CD14-positive monocyte (primary cell): ENCODE data around the gene TLCD5. TPM values are rescaled to one million over a fixed set of nuclear protein-coding genes. Genes with fewer than 3 reads are reported as not detected.

Experiments
- DNase-seq, 3 donors: peaks; one replicate each; pipeline ENCODE4 v3.0.0-alpha.2; 2011 to 2022
- H2AFZ ChIP-seq: 2 replicates; pipeline ENCODE4 v1.6.0; 2012; ENCODE audit warnings: mild to moderate bottlenecking, low read depth, low read length, inconsistent platforms; ENCODE audit not compliant: insufficient read depth, poor library complexity, severe bottlenecking
- H3K27ac ChIP-seq, 2 donors: 1 replicate in 1 of 2; 2 replicates in 1 of 2; pipeline ENCODE4 v1.5.1; 2012 to 2013; ENCODE audit warnings: low read length in 2 of 2, control low read depth in 1 of 2, inconsistent platforms in 1 of 2, low read depth in 1 of 2, mild to moderate bottlenecking in 1 of 2
- H3K27me3 ChIP-seq, 2 donors: one replicate each; pipeline versions ENCODE4 v1.6.0 to v1.6.1; 2011 to 2013; ENCODE audit warnings: low read length in 2 of 2; ENCODE audit not compliant: control insufficient read depth in 2 of 2, insufficient read depth in 2 of 2
- H3K36me3 ChIP-seq, 2 donors: replicated peaks in 1 of 2; 1 replicate in 1 of 2; 2 replicates in 1 of 2; pipeline versions ENCODE4 v1.5.1 to v1.6.1; 2012 to 2013; ENCODE audit warnings: low read length in 2 of 2, control low read depth in 1 of 2, inconsistent platforms in 1 of 2, mild to moderate bottlenecking in 1 of 2; ENCODE audit not compliant: insufficient read depth in 2 of 2, control insufficient read depth in 1 of 2
- H3K4me1 ChIP-seq, 2 donors: 1 replicate in 1 of 2; 2 replicates in 1 of 2; pipeline versions ENCODE4 v1.5.1 to v1.6.1; 2012 to 2013; ENCODE audit warnings: low read length in 2 of 2, control low read depth in 1 of 2, inconsistent platforms in 1 of 2, mild to moderate bottlenecking in 1 of 2, moderate library complexity in 1 of 2; ENCODE audit not compliant: insufficient read depth in 2 of 2, control insufficient read depth in 1 of 2
- H3K4me2 ChIP-seq: replicated peaks from 2 replicates; pipeline ENCODE3; 2012; ENCODE audit warnings: low read length, moderate library complexity, mild to moderate bottlenecking; ENCODE audit not compliant: poor library complexity, severe bottlenecking; ENCODE audit errors: extremely low read depth
- H3K4me3 ChIP-seq, 3 experiments: fragments of 200-600 bp in 1 of 3; sonication (generic) in 1 of 3; replicated peaks in 1 of 3; 1 replicate in 2 of 3; 2 replicates in 1 of 3; pipeline ENCODE4 v1.5.1; 2011 to 2013; ENCODE audit warnings: low read length in 3 of 3, mild to moderate bottlenecking in 3 of 3, control low read depth in 2 of 3, low read depth in 2 of 3, inconsistent platforms in 1 of 3, moderate library complexity in 1 of 3
- H3K79me2 ChIP-seq: 2 replicates; pipeline ENCODE4 v1.6.0; 2012; ENCODE audit warnings: mild to moderate bottlenecking, control low read depth, inconsistent platforms, low read length, moderate library complexity; ENCODE audit not compliant: insufficient read depth
- H3K9ac ChIP-seq: 2 replicates; pipeline ENCODE4 v1.6.0; 2017; ENCODE audit warnings: low read length, mild to moderate bottlenecking; ENCODE audit not compliant: insufficient read depth, poor library complexity, severe bottlenecking
- H3K9me3 ChIP-seq, 2 donors: replicated peaks in 1 of 2; 1 replicate in 1 of 2; 2 replicates in 1 of 2; pipeline versions ENCODE4 v1.5.1 to v1.6.1; 2012 to 2013; ENCODE audit warnings: low read length in 2 of 2, control low read depth in 1 of 2; ENCODE audit not compliant: control insufficient read depth in 1 of 2, insufficient read depth in 1 of 2
- H4K20me1 ChIP-seq: 2 replicates; pipeline ENCODE4 v1.6.0; 2012; ENCODE audit warnings: mild to moderate bottlenecking, low read length, control low read depth, moderate library complexity; ENCODE audit not compliant: insufficient read depth
- H3K27ac Mint-ChIP-seq, 7 donors: one replicate each; pipeline ENCODE4 v1.8.0; 2020; ENCODE audit warnings: mild to moderate bottlenecking in 7 of 7, mixed read lengths in 7 of 7, moderate library complexity in 6 of 7, inconsistent platforms in 2 of 7
- H3K27me3 Mint-ChIP-seq, 3 donors: one replicate each; pipeline ENCODE4 v1.8.0; 2021 to 2022; ENCODE audit warnings: low read depth in 3 of 3, mild to moderate bottlenecking in 3 of 3, mixed read lengths in 3 of 3, moderate library complexity in 3 of 3, inconsistent platforms in 1 of 3
- H3K36me3 Mint-ChIP-seq, 2 donors: one replicate each; pipeline ENCODE4 v1.8.0; 2020; ENCODE audit warnings: mixed read lengths in 2 of 2, inconsistent platforms in 1 of 2, mild to moderate bottlenecking in 1 of 2
- H3K4me1 Mint-ChIP-seq: one replicate; pipeline ENCODE4 v1.8.0; 2020; ENCODE audit warnings: mild to moderate bottlenecking, mixed read lengths
- H3K4me3 Mint-ChIP-seq, 2 donors: one replicate each; pipeline ENCODE4 v1.8.0; 2020; ENCODE audit warnings: mild to moderate bottlenecking in 2 of 2, mixed read lengths in 2 of 2, moderate library complexity in 1 of 2
- H3K9me3 Mint-ChIP-seq, 7 donors: one replicate each; pipeline ENCODE4 v1.8.0; 2020 to 2022; ENCODE audit warnings: mixed read lengths in 7 of 7, mild to moderate bottlenecking in 6 of 7, moderate library complexity in 6 of 7, inconsistent platforms in 2 of 7
- WGBS: methylation state at CpG from one replicate; pipeline ENCODE4 v1.1.5; 2013; ENCODE audit warnings: missing lambda C conversion rate; ENCODE audit not compliant: insufficient coverage; 5-methylcytosine and 5-hydroxymethylcytosine counted together
- intact Hi-C, 2 donors: fragments of 100-400 bp; cut with micrococcal nuclease; formaldehyde crosslinking; loops; one replicate each; pipeline versions ENCODE4 v1.15.0 to v1.15.1; 2023
- polyA plus RNA-seq, 3 donors: library from polyadenylated mRNA; depleted of rRNA in 1 of 3; unstranded in 2 of 3; stranded (reverse) in 1 of 3; fragments of 300-500 nt in 2 of 3; fragments of >200 nt in 1 of 3; fragmentation: Illumina TruSeq in 2 of 3; gene quantifications; 1 replicate in 2 of 3; 2 replicates in 1 of 3; pipeline ENCODE4 v1.2.3, GENCODE V29; 2012 to 2021
- TF ChIP-seq, protein P1 (sequence below): fragments of 200-600 bp; IDR thresholded peaks from one replicate; pipeline ENCODE4 v1.8.0; 2022; ENCODE audit warnings: antibody characterized with exemption, mild to moderate bottlenecking

Gene TLCD5
- polyA plus RNA-seq, 3 donors: not detected

DNA sequence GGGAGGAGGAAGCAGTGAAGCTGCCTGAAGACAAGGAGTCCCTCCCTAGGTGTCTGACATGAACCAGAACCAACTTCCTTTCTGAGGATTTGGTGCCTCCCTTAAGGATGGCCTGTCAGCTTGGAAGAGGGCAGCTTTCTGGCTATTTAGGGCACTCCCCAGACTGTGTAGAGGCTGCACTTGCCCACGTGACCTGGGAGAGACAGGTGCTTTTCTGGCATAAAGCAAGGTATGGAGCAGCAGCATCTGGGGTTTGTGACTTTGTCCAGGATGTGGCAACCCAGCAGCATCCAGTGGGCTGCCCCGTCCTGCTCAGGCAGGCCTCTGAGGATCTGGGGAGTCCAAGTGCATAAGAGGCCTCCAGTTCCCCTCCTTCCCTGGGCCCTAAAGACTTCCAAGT, 42.0 kb upstream of the TLCD5 start:
- DNase-seq: no peak
- H3K4me3 ChIP-seq: no peak overlapping the region
- H3K9ac ChIP-seq: no peak overlapping the region
- H3K36me3 ChIP-seq: no peaks in the 10 kb centered on the region
- H3K79me2 ChIP-seq: no peaks in the 10 kb centered on the region
- no peaks in the 10 kb centered on the region for H3K4me1 ChIP-seq
- Mint-ChIP-seq H3K27ac (no peak overlapping the region), H3K36me3 (no peaks in the 10 kb centered on the region), H3K27me3 (peaks cover 6 to 20% (median 12%) of the 10 kb centered on the region in 3 donors), H3K9me3 (no peaks in the 10 kb centered on the region), H3K4me1 (no peaks in the 10 kb centered on the region), H3K4me3 (no peak overlapping the region)
- WGBS: 69% methylated on average over 2 of the region's 2 CpGs
- intact Hi-C loops: no loop called here
- H3K4me2 ChIP-seq: no peak overlapping the region
- peaks cover 2 to 5% of the 10 kb centered on the region in 2 donors for H3K27me3 ChIP-seq
- H3K9me3 ChIP-seq: no peaks in the 10 kb centered on the region
- no peaks in the 10 kb centered on the region for H4K20me1 ChIP-seq
- TF ChIP-seq, protein P1, sequence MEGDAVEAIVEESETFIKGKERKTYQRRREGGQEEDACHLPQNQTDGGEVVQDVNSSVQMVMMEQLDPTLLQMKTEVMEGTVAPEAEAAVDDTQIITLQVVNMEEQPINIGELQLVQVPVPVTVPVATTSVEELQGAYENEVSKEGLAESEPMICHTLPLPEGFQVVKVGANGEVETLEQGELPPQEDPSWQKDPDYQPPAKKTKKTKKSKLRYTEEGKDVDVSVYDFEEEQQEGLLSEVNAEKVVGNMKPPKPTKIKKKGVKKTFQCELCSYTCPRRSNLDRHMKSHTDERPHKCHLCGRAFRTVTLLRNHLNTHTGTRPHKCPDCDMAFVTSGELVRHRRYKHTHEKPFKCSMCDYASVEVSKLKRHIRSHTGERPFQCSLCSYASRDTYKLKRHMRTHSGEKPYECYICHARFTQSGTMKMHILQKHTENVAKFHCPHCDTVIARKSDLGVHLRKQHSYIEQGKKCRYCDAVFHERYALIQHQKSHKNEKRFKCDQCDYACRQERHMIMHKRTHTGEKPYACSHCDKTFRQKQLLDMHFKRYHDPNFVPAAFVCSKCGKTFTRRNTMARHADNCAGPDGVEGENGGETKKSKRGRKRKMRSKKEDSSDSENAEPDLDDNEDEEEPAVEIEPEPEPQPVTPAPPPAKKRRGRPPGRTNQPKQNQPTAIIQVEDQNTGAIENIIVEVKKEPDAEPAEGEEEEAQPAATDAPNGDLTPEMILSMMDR: no peak
- H3K27ac ChIP-seq: no peak overlapping the region
- no peak overlapping the region for H2AFZ ChIP-seq

DNA sequence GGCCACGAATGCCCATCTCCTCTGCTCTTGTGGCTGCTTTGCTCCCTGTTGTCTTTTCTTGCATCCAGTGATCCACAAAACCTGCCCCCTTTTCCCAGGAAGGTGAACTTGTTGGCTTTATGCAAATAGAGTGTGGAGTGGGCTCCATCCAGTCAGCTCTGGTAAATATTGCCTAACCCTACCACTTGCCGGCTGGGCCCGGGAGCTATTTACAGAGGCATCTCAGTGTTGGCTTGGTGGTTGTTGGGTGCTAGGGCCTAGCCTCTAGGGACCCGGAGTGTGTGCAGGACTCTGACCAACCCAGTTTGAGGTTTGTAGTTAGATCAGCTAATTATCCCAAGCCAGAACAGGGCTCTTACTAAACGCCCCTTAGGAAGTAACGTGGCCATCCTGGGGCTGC, 40.8 kb upstream of the TLCD5 start:
- Histone ChIP-seq H3K9me3 (no peaks in the 10 kb centered on the region), H4K20me1 (no peaks in the 10 kb centered on the region), H3K27me3 (peaks cover 6 to 13% of the 10 kb centered on the region in 2 donors), H3K79me2 (no peaks in the 10 kb centered on the region), H3K4me1 (peaks cover 0 to under 1% of the 10 kb centered on the region in 2 donors), H3K27ac (no peak overlapping the region), H3K9ac (no peak overlapping the region), H3K36me3 (no peaks in the 10 kb centered on the region), H3K4me3 (no peak overlapping the region), H2AFZ (no peak overlapping the region), H3K4me2 (no peak overlapping the region)
- TF ChIP-seq, protein P1: no peak
- no peak overlapping the region for H3K4me3 Mint-ChIP-seq
- H3K9me3 Mint-ChIP-seq: no peaks in the 10 kb centered on the region
- no peak for DNase-seq
- 80% methylated on average over 1 of the region's 6 CpGs for whole genome bisulfite sequencing
- peaks cover 2% of the 10 kb centered on the region for H3K4me1 Mint-ChIP-seq
- H3K27me3 Mint-ChIP-seq: peaks cover 6 to 22% (median 11%) of the 10 kb centered on the region in 3 donors
- no peaks in the 10 kb centered on the region for H3K36me3 Mint-ChIP-seq
- peak overlapping the region in 1 of 7 donors; percentile 45 for H3K27ac Mint-ChIP-seq
- intact Hi-C loops: no loop called here
